ENCODE data around the gene SLC10A3. TPM values are rescaled to one million over a fixed set of nuclear protein-coding genes. Genes with fewer than 3 reads are reported as not detected.
A peak's percentile ranks its signal among the peaks of the same experiment; 100 is the strongest.

The SLC10A3 gene
- total and polyA plus RNA-seq, 2 of the 8 experiments (the other 6 are each of a cell fraction or from before 2014, with no cell fraction given) = 6.8 to 9.5 TPM

- no peak for TF ChIP-seq NANOG (IDR thresholded peaks at IDR 0.05; ENCODE audit: insufficient read depth, low read depth, low read length, poor library complexity, severe bottlenecking)
- peak in 1 of 2 experiments; percentile 23; a peak in 2 of 4 replicates for TF ChIP-seq RAD21 (IDR thresholded peaks at IDR 0.05 in 1 of 2, conservative IDR thresholded peaks at IDR 0.05 in 1 of 2; ENCODE audit: low read depth in 2 of 2, low read length in 2 of 2)
- peak; percentile 81 for TF ChIP-seq TAF1 (IDR thresholded peaks at IDR 0.05; ENCODE audit: low read depth, low read length)
- TF ChIP-seq POLR2AphosphoS5 (IDR thresholded peaks at IDR 0.05; ENCODE audit: low read depth, low read length) = peak; percentile 50
- TF ChIP-seq KDM4A (IDR thresholded peaks at IDR 0.05; ENCODE audit: low read depth, low read length, severe bottlenecking) = peak; percentile 25
Measured at GRCh38 chrX:154490414-154491083, at the start of gene SLC10A3 (continued).

Data from H1 (cell line).